ENCODE data around the gene SDCCAG8. TPM values are rescaled to one million over a fixed set of nuclear protein-coding genes. Genes with fewer than 3 reads are reported as not detected.
A peak's percentile ranks its signal among the peaks of the same experiment; 100 is the strongest.

Gene SDCCAG8
- total and polyA plus RNA-seq, 4 donors: 8.5 to 25.8 (median 17.5) TPM

GRCh38 chr1:243364866-243365265 is 109.0 kb downstream of the SDCCAG8 start:
- H3K9me3 ChIP-seq (ENCODE audit: control insufficient read depth in 4 of 4, low read length in 3 of 4): no peaks in the 10 kb centered on the region
- peak overlapping the region in 1 of 3 donors; percentile 18 for H3K4me3 ChIP-seq (ENCODE audit: low read depth in 1 of 3, low read length in 3 of 3)
- TF ChIP-seq RAD21 (IDR thresholded peaks at IDR 0.05): peak in 1 of 2 donors; percentile 17
- no peak for TF ChIP-seq YY1 (IDR thresholded peaks at IDR 0.05)
- TF ChIP-seq GABPA (IDR thresholded peaks at IDR 0.05 in 1 of 2, conservative IDR thresholded peaks at IDR 0.05 in 1 of 2): no peak
- TF ChIP-seq JUND (IDR thresholded peaks at IDR 0.05): no peak
- no peak overlapping the region for H3K27ac ChIP-seq (ENCODE audit: low read depth in 1 of 2, low read length in 2 of 2)
- WGBS: 53% methylated on average over 8 of the region's 8 CpGs
- peaks cover 0 to 17% (median 5%) of the 10 kb centered on the region in 4 donors for H3K4me1 ChIP-seq (ENCODE audit: control insufficient read depth in 4 of 4, insufficient read depth in 4 of 4, low read length in 3 of 4)
- peaks cover 0 to 2% (median under 1%) of the 10 kb centered on the region in 4 donors for H3K36me3 ChIP-seq (ENCODE audit: control insufficient read depth in 4 of 4, insufficient read depth in 3 of 4, low read depth in 1 of 4, low read length in 3 of 4)
- peak overlapping the region in 1 of 2 donors; percentile 32 for H3K9ac ChIP-seq (ENCODE audit: low read depth in 1 of 2, low read length in 2 of 2)
- no peak for DNase-seq (ENCODE audit: low spot score)
- H3K27me3 ChIP-seq (ENCODE audit: control insufficient read depth in 4 of 4, insufficient read depth in 4 of 4, low read length in 3 of 4): no peaks in the 10 kb centered on the region

- Histone ChIP-seq H3K27ac (ENCODE audit: low read depth in 1 of 2, low read length in 2 of 2) (no peak overlapping the region), H3K36me3 (ENCODE audit: control insufficient read depth in 4 of 4, insufficient read depth in 3 of 4, low read depth in 1 of 4, low read length in 3 of 4) (no peaks in the 10 kb centered on the region), H3K4me1 (ENCODE audit: control insufficient read depth in 4 of 4, insufficient read depth in 4 of 4, low read length in 3 of 4) (peaks cover 0 to 17% (median 5%) of the 10 kb centered on the region in 4 donors), H3K4me3 (ENCODE audit: low read depth in 1 of 3, low read length in 3 of 3) (no peak overlapping the region), H3K9me3 (ENCODE audit: control insufficient read depth in 4 of 4, low read length in 3 of 4) (no peaks in the 10 kb centered on the region), H3K9ac (ENCODE audit: low read depth in 1 of 2, low read length in 2 of 2) (peak overlapping the region in 1 of 2 donors; percentile 11), H3K27me3 (ENCODE audit: control insufficient read depth in 4 of 4, insufficient read depth in 4 of 4, low read length in 3 of 4) (no peaks in the 10 kb centered on the region)
- TF ChIP-seq RXRA (IDR thresholded peaks at IDR 0.05) (peak in 1 of 2 donors; percentile 39), MAX (IDR thresholded peaks at IDR 0.05) (no peak), HNF4A (conservative IDR thresholded peaks at IDR 0.05) (peak; percentile 27 to 59)
- no peak for DNase-seq (ENCODE audit: low spot score)
Measured at GRCh38 chr1:243367314-243367713, 111.5 kb downstream of the SDCCAG8 start.

GRCh38 chr1:243374412-243374811 is 118.6 kb downstream of the SDCCAG8 start:
- TF ChIP-seq CTCF (IDR thresholded peaks at IDR 0.05; ENCODE audit: low read depth, low read length, missing input control): no peak
- no peak for TF ChIP-seq FOXA2 (IDR thresholded peaks at IDR 0.05)
- TF ChIP-seq JUND (IDR thresholded peaks at IDR 0.05): no peak
- no peak for TF ChIP-seq FOXA1 (IDR thresholded peaks at IDR 0.05)
- Histone ChIP-seq H3K4me1 (ENCODE audit: control insufficient read depth in 4 of 4, insufficient read depth in 4 of 4, low read length in 3 of 4) (no peaks in the 10 kb centered on the region), H3K27ac (ENCODE audit: low read depth in 1 of 2, low read length in 2 of 2) (no peak overlapping the region), H3K9me3 (ENCODE audit: control insufficient read depth in 4 of 4, low read length in 3 of 4) (peaks cover 0 to 6% (median 0%) of the 10 kb centered on the region in 4 donors), H3K36me3 (ENCODE audit: control insufficient read depth in 4 of 4, insufficient read depth in 3 of 4, low read depth in 1 of 4, low read length in 3 of 4) (peaks cover 0 to 5% (median 1%) of the 10 kb centered on the region in 4 donors), H3K4me3 (ENCODE audit: low read depth in 1 of 3, low read length in 3 of 3) (no peak overlapping the region), H3K9ac (ENCODE audit: low read depth in 1 of 2, low read length in 2 of 2) (no peak overlapping the region), H3K27me3 (ENCODE audit: control insufficient read depth in 4 of 4, insufficient read depth in 4 of 4, low read length in 3 of 4) (no peaks in the 10 kb centered on the region)
- no peak for DNase-seq (ENCODE audit: low spot score)
- WGBS: 97% methylated on average over 4 of the region's 4 CpGs

GRCh38 chr1:243375596-243375995 is 119.8 kb downstream of the SDCCAG8 start:
- H3K27me3 ChIP-seq (ENCODE audit: control insufficient read depth in 4 of 4, insufficient read depth in 4 of 4, low read length in 3 of 4): no peaks in the 10 kb centered on the region
- 30% methylated on average over 1 of the region's 1 CpG for WGBS
- no peak for TF ChIP-seq JUND (IDR thresholded peaks at IDR 0.05)
- peak in 1 of 2 donors; percentile 16 for TF ChIP-seq HNF4A (conservative IDR thresholded peaks at IDR 0.05)
- H3K4me1 ChIP-seq (ENCODE audit: control insufficient read depth in 4 of 4, insufficient read depth in 4 of 4, low read length in 3 of 4): no peaks in the 10 kb centered on the region
- no peak overlapping the region for H3K27ac ChIP-seq (ENCODE audit: low read depth in 1 of 2, low read length in 2 of 2)
- DNase-seq (ENCODE audit: low spot score): no peak
- H3K9ac ChIP-seq (ENCODE audit: low read depth in 1 of 2, low read length in 2 of 2): no peak overlapping the region
- H3K36me3 ChIP-seq (ENCODE audit: control insufficient read depth in 4 of 4, insufficient read depth in 3 of 4, low read depth in 1 of 4, low read length in 3 of 4): peaks cover 0 to 6% (median 1%) of the 10 kb centered on the region in 4 donors
- peaks cover 0 to 6% (median 0%) of the 10 kb centered on the region in 4 donors for H3K9me3 ChIP-seq (ENCODE audit: control insufficient read depth in 4 of 4, low read length in 3 of 4)
- H3K4me3 ChIP-seq (ENCODE audit: low read depth in 1 of 3, low read length in 3 of 3): no peak overlapping the region
